ENCODE results near the gene HAPLN1. TPM values are rescaled to one million over a fixed set of nuclear protein-coding genes. Genes with fewer than 3 reads are reported as not detected.

The HAPLN1 gene
- total RNA-seq, 1 donor from 2014 or later: not detected

- intact Hi-C loops (cut with micrococcal nuclease): loop anchor here (10.0 kb wide), 1 partner anchor 536 kb away; no protein-coding TSS in a partner anchor
These were observed 2.3 kb downstream of the HAPLN1 start for GRCh38 chr5:83718195-83718825.

- intact Hi-C loops (cut with micrococcal nuclease): loop anchor here (10.0 kb wide), 1 partner anchor 539 kb away; no protein-coding TSS in a partner anchor
These were observed 5.2 kb downstream of the HAPLN1 start for GRCh38 chr5:83715236-83716065.

- intact Hi-C loops (cut with micrococcal nuclease): loop anchor here (10.0 kb wide), 1 partner anchor 540 kb away; no protein-coding TSS in a partner anchor
These were observed 5.8 kb downstream of the HAPLN1 start for GRCh38 chr5:83714810-83715209.

GRCh38 chr5:83711982-83712601, 8.6 kb downstream of the HAPLN1 start:
- intact Hi-C loops (cut with micrococcal nuclease): loop anchor here (10.0 kb wide), 1 partner anchor 543 kb away; no protein-coding TSS in a partner anchor

GRCh38 chr5:83709973-83710372, 10.7 kb downstream of the HAPLN1 start:
- intact Hi-C loops (cut with micrococcal nuclease): loop anchor here (10.0 kb wide), 1 partner anchor 545 kb away; no protein-coding TSS in a partner anchor

- intact Hi-C loops (cut with micrococcal nuclease): no loop called here
These were observed 12.5 kb downstream of the HAPLN1 start for GRCh38 chr5:83708170-83708569.

GRCh38 chr5:83703059-83703458, 17.6 kb downstream of the HAPLN1 start:
- intact Hi-C loops (cut with micrococcal nuclease): no loop called here

- intact Hi-C loops (cut with micrococcal nuclease): no loop called here
These were observed 18.8 kb downstream of the HAPLN1 start for GRCh38 chr5:83701886-83702285.

GRCh38 chr5:83689881-83690280, 30.8 kb downstream of the HAPLN1 start:
- intact Hi-C loops (cut with micrococcal nuclease): no loop called here

GRCh38 chr5:83688281-83688680, 32.4 kb downstream of the HAPLN1 start:
- intact Hi-C loops (cut with micrococcal nuclease): no loop called here

- intact Hi-C loops (cut with micrococcal nuclease): no loop called here
These were observed 33.5 kb downstream of the HAPLN1 start for GRCh38 chr5:83687124-83687619.

- intact Hi-C loops (cut with micrococcal nuclease): no loop called here
These were observed 34.4 kb downstream of the HAPLN1 start for GRCh38 chr5:83686251-83686650.

GRCh38 chr5:83683836-83684235, 36.8 kb downstream of the HAPLN1 start:
- intact Hi-C loops (cut with micrococcal nuclease): no loop called here

- intact Hi-C loops (cut with micrococcal nuclease): no loop called here
These were observed 48.0 kb downstream of the HAPLN1 start for GRCh38 chr5:83672646-83673045.

- intact Hi-C loops (cut with micrococcal nuclease): no loop called here
These were observed 48.5 kb downstream of the HAPLN1 start for GRCh38 chr5:83672158-83672557.

GRCh38 chr5:83665631-83666030, 55.0 kb downstream of the HAPLN1 start:
- intact Hi-C loops (cut with micrococcal nuclease): no loop called here

GRCh38 chr5:83662558-83662957, 58.1 kb downstream of the HAPLN1 start:
- intact Hi-C loops (cut with micrococcal nuclease): no loop called here

GRCh38 chr5:83657807-83658525, 62.7 kb downstream of the HAPLN1 start:
- intact Hi-C loops (cut with micrococcal nuclease): no loop called here

- intact Hi-C loops (cut with micrococcal nuclease): no loop called here
These were observed 66.1 kb downstream of the HAPLN1 start for GRCh38 chr5:83654427-83654994.

- intact Hi-C loops (cut with micrococcal nuclease): no loop called here
These were observed 67.0 kb downstream of the HAPLN1 start for GRCh38 chr5:83653669-83654068.

- intact Hi-C loops (cut with micrococcal nuclease): no loop called here
These were observed 74.7 kb downstream of the HAPLN1 start for GRCh38 chr5:83645936-83646335.
